A673 (cell line): Measurements from ENCODE around the gene FCRLA. TPM values are rescaled to one million over a fixed set of nuclear protein-coding genes. Genes with fewer than 3 reads are reported as not detected.
"Not testable (repeated sequence)": the region's sequence is repeated elsewhere in the genome, so short reads cannot be mapped to it uniquely, and the experiment has no call there.

Source experiments
- BruUV-seq: library from RNA; stranded (reverse); fragments of 400-500 nt; replicated peaks from 2 replicates; lab custom pipeline; 2021; lab: Mats Ljungman, UMichigan
- CTCF ChIA-PET: fragments of 300-600 bp; sonication (Branson Sonifier 250); formaldehyde crosslinking; loops from one replicate; lab custom pipeline; 2022; ENCODE audit warnings: antibody characterized with exemption; lab: Charles Lee
- POLR2A ChIA-PET: fragments of 300-600 bp; sonication (Branson Sonifier 250); formaldehyde crosslinking; loops from one replicate; lab custom pipeline; 2022; ENCODE audit warnings: antibody characterized with exemption; ENCODE audit not compliant: low non-redundant PET; lab: Charles Lee
- DNase-seq: peaks from one replicate; pipeline ENCODE4 v3.0.0-alpha.2; 2015; ENCODE audit warnings: low spot score
- H3K27ac ChIP-seq: fragments of 200-600 bp; sonication (generic); 2 replicates; pipeline ENCODE4 v1.5.1; 2016; ENCODE audit warnings: mixed run types, low read depth, mild to moderate bottlenecking, mixed read lengths, antibody characterized with exemption, low read length; ENCODE audit not compliant: poor library complexity, severe bottlenecking
- H3K27me3 ChIP-seq: fragments of 200-600 bp; sonication (generic); replicated peaks from 2 replicates; pipeline ENCODE4 v1.6.1; 2017; ENCODE audit warnings: mixed run types, low read depth, mild to moderate bottlenecking, mixed read lengths, antibody characterized with exemption, low read length; ENCODE audit not compliant: insufficient read depth, poor library complexity
- H3K36me3 ChIP-seq: fragments of 200-600 bp; sonication (generic); 2 replicates; pipeline ENCODE4 v1.6.1; 2016; ENCODE audit warnings: mixed run types, mild to moderate bottlenecking, mixed read lengths, antibody characterized with exemption, low read length; ENCODE audit not compliant: insufficient read depth, poor library complexity, severe bottlenecking
- H3K4me1 ChIP-seq: fragments of 200-600 bp; sonication (generic); 2 replicates; pipeline ENCODE4 v1.6.1; 2017; ENCODE audit warnings: mixed run types, mild to moderate bottlenecking, mixed read lengths, antibody characterized with exemption, low read length; ENCODE audit not compliant: insufficient read depth, poor library complexity, severe bottlenecking
- H3K4me3 ChIP-seq: fragments of 200-600 bp; sonication (generic); 2 replicates; pipeline ENCODE4 v1.5.1; 2016; ENCODE audit warnings: low read depth, mixed run types, mild to moderate bottlenecking, mixed read lengths, low read length; ENCODE audit not compliant: poor library complexity, severe bottlenecking
- H3K9me3 ChIP-seq: fragments of 200-600 bp; sonication (generic); 2 replicates; pipeline ENCODE4 v1.6.1; 2016; ENCODE audit warnings: mixed run types, low read depth, mild to moderate bottlenecking, mixed read lengths, antibody characterized with exemption, low read length; ENCODE audit not compliant: poor library complexity, severe bottlenecking
- CTCF ChIP-seq: fragments of 300-800, 200-600 bp; sonication (generic); conservative IDR thresholded peaks from 2 replicates; pipeline ENCODE4 v1.5.1; 2017; ENCODE audit warnings: low read depth, mild to moderate bottlenecking, antibody characterized with exemption, low read length, moderate library complexity, mixed read lengths
- EZH2 ChIP-seq: fragments of 200-600 bp; sonication (generic); IDR thresholded peaks from 2 replicates; pipeline ENCODE4 v1.6.1; 2017; ENCODE audit warnings: borderline replicate concordance, low read depth, mild to moderate bottlenecking, mixed read lengths, antibody characterized with exemption, low read length; ENCODE audit not compliant: poor library complexity, severe bottlenecking
- intact Hi-C: fragments of 100-400 bp; cut with micrococcal nuclease; formaldehyde crosslinking; loops from one replicate; pipeline ENCODE4 v1.10.0; 2022; ENCODE audit not compliant: unreplicated experiment
- total RNA-seq: library from RNA; stranded (reverse); gene quantifications from 2 replicates; pipeline ENCODE4 v1.2.3, GENCODE V29; 2021

The FCRLA gene
- total RNA-seq, 1 experiment from 2014 or later, result not detected

DNA sequence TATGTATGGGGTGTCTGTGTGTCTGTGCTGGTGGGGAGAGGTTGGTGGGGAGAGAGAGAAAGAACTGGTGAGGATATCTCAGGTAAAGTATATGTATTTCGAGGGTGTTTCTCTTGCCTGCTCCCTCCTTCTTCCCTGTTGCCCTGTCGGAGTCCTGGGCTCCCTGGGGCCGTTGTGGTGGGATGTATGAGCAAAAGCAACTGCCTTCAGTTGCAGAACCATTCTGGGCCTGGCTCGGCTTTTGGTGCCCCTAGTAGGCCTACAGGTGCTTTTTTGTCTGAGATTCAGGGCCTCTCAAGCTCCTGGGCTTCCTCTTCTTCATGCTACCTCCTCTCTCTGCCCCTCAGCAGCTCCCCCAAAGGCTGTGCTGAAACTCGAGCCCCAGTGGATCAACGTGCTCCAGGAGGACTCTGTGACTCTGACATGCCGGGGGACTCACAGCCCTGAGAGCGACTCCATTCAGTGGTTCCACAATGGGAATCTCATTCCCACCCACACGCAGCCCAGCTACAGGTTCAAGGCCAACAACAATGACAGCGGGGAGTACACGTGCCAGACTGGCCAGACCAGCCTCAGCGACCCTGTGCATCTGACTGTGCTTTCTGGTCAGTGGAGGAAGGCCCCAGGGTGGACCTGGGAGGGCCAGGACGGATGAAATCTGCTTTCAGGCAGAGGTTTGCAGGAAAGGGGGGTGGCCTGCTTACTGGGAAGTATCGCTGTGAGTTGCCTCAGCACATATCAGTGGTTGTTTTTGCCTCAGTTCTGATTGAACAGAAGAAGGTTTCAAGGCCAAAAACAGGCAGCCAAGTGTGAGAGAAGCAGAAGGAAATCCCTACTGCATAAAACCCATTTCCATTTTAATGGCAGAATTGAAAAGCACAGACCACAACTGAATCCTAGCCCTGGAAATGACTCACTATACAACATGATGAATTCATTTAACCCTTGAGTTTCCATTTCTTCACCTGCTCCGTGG lies 35.7 kb upstream of the FCRLA start:
- H3K27ac ChIP-seq, H3K36me3 ChIP-seq, POLR2A ChIA-PET, H3K4me3 ChIP-seq, DNase-seq, H3K27me3 ChIP-seq, BruUV-seq, H3K9me3 ChIP-seq, H3K4me1 ChIP-seq, CTCF ChIA-PET, intact Hi-C loops: not testable (repeated sequence)

DNA sequence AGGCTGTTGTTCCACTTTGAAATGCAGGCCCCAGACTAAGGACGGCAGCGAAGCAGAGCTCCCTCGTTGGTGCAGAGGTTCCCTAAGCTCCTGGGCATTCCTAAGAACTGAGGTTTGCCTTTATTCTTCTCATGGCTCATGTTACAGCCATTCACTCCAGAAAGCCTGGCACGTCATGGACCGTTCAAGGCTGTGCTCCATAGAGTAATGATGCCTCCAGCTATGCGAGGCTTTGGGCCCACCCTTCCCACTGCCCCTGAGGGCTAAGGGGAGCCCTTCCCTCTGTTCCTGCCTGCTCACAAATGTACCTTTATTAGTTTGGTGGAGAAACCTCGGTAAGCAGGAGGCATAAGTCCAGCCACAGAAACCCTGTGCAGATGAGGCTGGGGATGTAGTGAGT lies 33.6 kb upstream of the FCRLA start:
- H3K4me1 ChIP-seq, intact Hi-C loops: not testable (repeated sequence)

GRCh38 chr1:161674447-161674846 lies 32.6 kb upstream of the FCRLA start:
- H3K4me3 ChIP-seq, intact Hi-C loops, DNase-seq: not testable (repeated sequence)

More for the DNA sequence above, 33.6 kb upstream of the FCRLA start:
- CTCF ChIA-PET, H3K9me3 ChIP-seq, DNase-seq, BruUV-seq, H3K27ac ChIP-seq, H3K4me3 ChIP-seq, POLR2A ChIA-PET, H3K36me3 ChIP-seq, H3K27me3 ChIP-seq: not testable (repeated sequence)

DNA sequence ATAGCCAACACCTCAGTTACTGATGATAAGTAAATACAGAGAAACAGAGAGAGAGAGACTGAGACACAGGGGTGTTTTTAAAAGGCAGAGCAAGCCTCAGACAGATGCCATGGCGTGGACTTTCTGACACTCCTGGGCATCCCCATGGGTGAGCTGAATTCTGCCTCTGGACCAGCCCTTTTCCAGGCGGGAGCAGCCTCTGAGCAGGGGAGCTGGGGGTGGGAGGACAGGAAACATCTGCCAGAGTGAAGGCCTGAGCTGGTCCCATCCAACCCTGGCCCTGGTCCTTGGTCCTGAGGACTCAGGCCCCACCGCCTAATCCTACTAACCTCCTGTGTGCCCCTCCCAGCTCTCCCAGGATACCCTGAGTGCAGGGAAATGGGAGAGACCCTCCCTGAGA lies 32.1 kb upstream of the FCRLA start:
- H3K27me3 ChIP-seq, H3K36me3 ChIP-seq, H3K9me3 ChIP-seq, H3K4me3 ChIP-seq, CTCF ChIA-PET, BruUV-seq, H3K4me1 ChIP-seq, intact Hi-C loops, H3K27ac ChIP-seq, POLR2A ChIA-PET, DNase-seq: not testable (repeated sequence)

More at GRCh38 chr1:161674447-161674846, 32.6 kb upstream of the FCRLA start:
- POLR2A ChIA-PET, CTCF ChIA-PET, BruUV-seq, H3K4me1 ChIP-seq, H3K27ac ChIP-seq, H3K9me3 ChIP-seq, H3K36me3 ChIP-seq, H3K27me3 ChIP-seq: not testable (repeated sequence)

DNA sequence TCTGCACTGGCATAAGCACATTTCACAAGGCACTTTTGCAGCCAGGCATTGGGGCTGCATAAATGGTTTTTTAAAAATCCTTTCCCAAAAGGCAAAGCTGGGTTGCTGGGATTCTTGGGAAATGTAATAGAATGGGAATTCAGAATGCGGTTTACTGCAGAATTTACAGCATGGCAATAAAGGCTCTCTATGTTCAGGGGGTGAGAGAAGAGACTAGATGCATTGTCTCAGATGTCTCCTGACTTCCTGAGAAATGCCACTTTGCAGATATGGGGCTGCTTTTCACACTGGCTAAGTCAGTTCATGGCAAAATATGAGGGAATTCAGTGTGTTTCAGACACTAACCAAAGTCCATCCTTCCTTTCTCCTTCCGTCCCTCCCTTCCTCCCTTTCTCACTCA lies 30.6 kb upstream of the FCRLA start:
- ChIA-PET CTCF (no interaction called here), POLR2A (no interaction called here)
- peaks cover 4% of the 10 kb centered on the region for H3K27me3 ChIP-seq
- BruUV-seq, result no TSS peak
- DNase-seq, result no peak
- no peaks in the 10 kb centered on the region for H3K4me1 ChIP-seq
- intact Hi-C loops, result no loop called here
- no peak overlapping the region for H3K27ac ChIP-seq
- H3K36me3 ChIP-seq, result no peaks in the 10 kb centered on the region
- no peak overlapping the region for H3K4me3 ChIP-seq
- no peaks in the 10 kb centered on the region for H3K9me3 ChIP-seq
- TF ChIP-seq CTCF (no peak), EZH2 (no peak)
